OCI-LY7 (cell line): ENCODE data around the gene PLA2G2A. TPM values are rescaled to one million over a fixed set of nuclear protein-coding genes. Genes with fewer than 3 reads are reported as not detected.
"Not testable (repeated sequence)": the region's sequence is repeated elsewhere in the genome, so short reads cannot be mapped to it uniquely, and the experiment has no call there.

Source experiments
- BruUV-seq: library from RNA; stranded (reverse); fragments of 400-500 nt; replicated peaks from 2 replicates; lab custom pipeline; 2021; lab: Mats Ljungman, UMichigan
- CTCF ChIA-PET: fragments of 300-600 bp; sonication (Branson Sonifier 250); formaldehyde crosslinking; loops from one replicate; lab custom pipeline; 2022; ENCODE audit warnings: antibody characterized with exemption; ENCODE audit not compliant: unreplicated experiment; lab: Charles Lee
- POLR2A ChIA-PET: fragments of 300-600 bp; sonication (Branson Sonifier 250); formaldehyde crosslinking; loops from one replicate; lab custom pipeline; 2022; ENCODE audit warnings: antibody characterized with exemption; lab: Charles Lee
- DNase-seq: peaks from one replicate; pipeline ENCODE4 v3.0.0-alpha.2; 2015; ENCODE audit warnings: low spot score
- H2AFZ ChIP-seq: fragments of 200-600 bp; sonication (generic), shearing (Covaris generic); 2 replicates; pipeline ENCODE4 v1.6.1; 2014; ENCODE audit warnings: mild to moderate bottlenecking, antibody characterized with exemption, low read length, moderate library complexity
- H3K27ac ChIP-seq: fragments of 200-600 bp; sonication (generic); 2 replicates; pipeline ENCODE4 v1.5.1; 2014; ENCODE audit warnings: mixed run types, low read depth, mild to moderate bottlenecking, moderate library complexity, low read length, inconsistent platforms; ENCODE audit not compliant: poor library complexity, severe bottlenecking
- H3K36me3 ChIP-seq: fragments of 200-600 bp; sonication (generic); 2 replicates; pipeline ENCODE4 v1.6.1; 2014; ENCODE audit warnings: mild to moderate bottlenecking, antibody characterized with exemption, low read length, moderate library complexity, mixed read lengths; ENCODE audit not compliant: insufficient read depth
- H3K4me1 ChIP-seq: fragments of 200-600 bp; sonication (generic); 2 replicates; pipeline ENCODE4 v1.5.1; 2014; ENCODE audit warnings: mild to moderate bottlenecking, low read length; ENCODE audit not compliant: insufficient read depth, poor library complexity, severe bottlenecking
- H3K4me2 ChIP-seq: fragments of 200-600 bp; sonication (generic); 2 replicates; pipeline ENCODE4 v1.6.1; 2014; ENCODE audit warnings: mild to moderate bottlenecking, low read length
- H3K4me3 ChIP-seq: fragments of 200-600 bp; sonication (generic); 2 replicates; pipeline ENCODE4 v1.5.1; 2014; ENCODE audit warnings: mild to moderate bottlenecking, low read depth, low read length; ENCODE audit not compliant: poor library complexity, severe bottlenecking
- H3K79me2 ChIP-seq: fragments of 200-600 bp; sonication (generic); 2 replicates; pipeline ENCODE4 v1.6.1; 2016; ENCODE audit warnings: low read depth, mild to moderate bottlenecking, low read length, moderate library complexity, mixed read lengths; ENCODE audit not compliant: insufficient read depth
- H3K9me2 ChIP-seq: fragments of 200-600 bp; sonication (generic); 2 replicates; pipeline ENCODE4 v1.6.1; 2016; ENCODE audit warnings: mild to moderate bottlenecking, low read length, mixed read lengths; ENCODE audit not compliant: insufficient read depth
- H3K9me3 ChIP-seq: fragments of 200-600 bp; sonication (generic); 2 replicates; pipeline ENCODE4 v1.6.1; 2014; ENCODE audit warnings: mild to moderate bottlenecking, mixed run types, low read length, mixed read lengths
- H4K20me1 ChIP-seq: fragments of 200-600 bp; sonication (generic); 2 replicates; pipeline ENCODE4 v1.6.1; 2014; ENCODE audit warnings: mild to moderate bottlenecking, antibody characterized with exemption, low read length, moderate library complexity, mixed read lengths; ENCODE audit not compliant: insufficient read depth
- CTCF ChIP-seq: fragments of 200-600 bp; sonication (generic); conservative IDR thresholded peaks from 2 replicates; pipeline ENCODE4 v1.5.1; 2014; ENCODE audit warnings: mild to moderate bottlenecking, antibody characterized with exemption, low read length, moderate library complexity, mixed read lengths
- EZH2phosphoT487 ChIP-seq: fragments of 200-600 bp; sonication (generic); IDR thresholded peaks from 2 replicates; pipeline ENCODE4 v1.6.1; 2018; ENCODE audit warnings: low read depth, borderline replicate concordance, mild to moderate bottlenecking, mixed run types, antibody characterized with exemption, low read length, moderate library complexity, mixed read lengths
- intact Hi-C: fragments of 100-400 bp; cut with micrococcal nuclease; formaldehyde crosslinking; loops from one replicate; pipeline ENCODE4 v1.10.0; 2022; ENCODE audit not compliant: unreplicated experiment
- total RNA-seq, 2 experiments: library from RNA; depleted of rRNA in 1 of 2; stranded (reverse); fragments of >200 nt in 1 of 2; shearing (Covaris generic) in 1 of 2; gene quantifications; 2 replicates each; pipeline ENCODE4 v1.2.3, GENCODE V29; 2014 to 2022

Gene PLA2G2A
- total RNA-seq, 2 experiments from 2014 or later: not detected

GRCh38 chr1:20009212-20009611 is 29.8 kb upstream of the PLA2G2A start:
- H3K4me3 ChIP-seq: no peak overlapping the region
- intact Hi-C loops: no loop called here
- TF ChIP-seq CTCF (no peak), EZH2phosphoT487 (no peak)
- no peaks in the 10 kb centered on the region for H4K20me1 ChIP-seq
- no peak overlapping the region for H2AFZ ChIP-seq
- ChIA-PET CTCF (no interaction called here), POLR2A (interaction anchor here (0.6 kb wide), 1 partner anchor 98 kb away, joined by 3 read pairs; no protein-coding TSS in a partner anchor)
- H3K4me1 ChIP-seq: no peaks in the 10 kb centered on the region
- no peak overlapping the region for H3K27ac ChIP-seq
- no peaks in the 10 kb centered on the region for H3K9me2 ChIP-seq
- H3K9me3 ChIP-seq: no peaks in the 10 kb centered on the region
- H3K4me2 ChIP-seq: no peak overlapping the region
- H3K36me3 ChIP-seq: no peaks in the 10 kb centered on the region
- H3K79me2 ChIP-seq: no peaks in the 10 kb centered on the region
- BruUV-seq: no TSS peak
- no peak for DNase-seq

GRCh38 chr1:20008391-20008841 is 29.0 kb upstream of the PLA2G2A start:
- Histone ChIP-seq H3K4me2 (no peak overlapping the region), H3K9me3 (no peaks in the 10 kb centered on the region), H3K4me1 (no peaks in the 10 kb centered on the region), H3K79me2 (no peaks in the 10 kb centered on the region), H4K20me1 (no peaks in the 10 kb centered on the region), H2AFZ (no peak overlapping the region), H3K4me3 (no peak overlapping the region), H3K27ac (no peak overlapping the region), H3K36me3 (no peaks in the 10 kb centered on the region), H3K9me2 (no peaks in the 10 kb centered on the region)
- no peak for TF ChIP-seq EZH2phosphoT487
- TF ChIP-seq CTCF: no peak
- intact Hi-C loops: no loop called here
- DNase-seq: no peak
- CTCF ChIA-PET: no interaction called here
- POLR2A ChIA-PET: no interaction called here
- no TSS peak for BruUV-seq

- intact Hi-C loops, H2AFZ ChIP-seq, CTCF ChIA-PET, H3K4me3 ChIP-seq, H3K27ac ChIP-seq, H3K9me2 ChIP-seq, BruUV-seq, DNase-seq, H3K4me2 ChIP-seq, H3K4me1 ChIP-seq, H4K20me1 ChIP-seq, H3K36me3 ChIP-seq, H3K79me2 ChIP-seq, H3K9me3 ChIP-seq: not testable (repeated sequence)
- POLR2A ChIA-PET: interaction anchor here (0.6 kb wide), 1 partner anchor 337 kb away, joined by 3 read pairs; no protein-coding TSS in a partner anchor
Observed at GRCh38 chr1:19998823-19999222, 19.4 kb upstream of the PLA2G2A start.
